ENCODE results near the gene CFAP47.
"Not testable (repeated sequence)": the region's sequence is repeated elsewhere in the genome, so short reads cannot be mapped to it uniquely, and the experiment has no call there.

CFAP47 gene

GRCh38 chrX:36035550-36035949, 116.0 kb downstream of the CFAP47 start:
- Histone ChIP-seq H3K4me3 (no peak overlapping the region), H3K27ac (no peak overlapping the region)
- DNase-seq (ENCODE audit: low spot score): no peak
- no peak for TF ChIP-seq CTCF (IDR thresholded peaks at IDR 0.05)

GRCh38 chrX:36062778-36063177, 143.2 kb downstream of the CFAP47 start:
- TF ChIP-seq CTCF (IDR thresholded peaks at IDR 0.05): no peak
- DNase-seq (ENCODE audit: low spot score): no peak
- no peak overlapping the region for H3K27ac ChIP-seq

GRCh38 chrX:36071061-36071460, 151.5 kb downstream of the CFAP47 start:
- no peak overlapping the region for H3K27ac ChIP-seq
- H3K4me3 ChIP-seq: no peak overlapping the region
- DNase-seq (ENCODE audit: low spot score): no peak
- TF ChIP-seq CTCF (IDR thresholded peaks at IDR 0.05): no peak

More at GRCh38 chrX:36062778-36063177, 143.2 kb downstream of the CFAP47 start:
- H3K4me3 ChIP-seq: no peak overlapping the region

- H3K27ac ChIP-seq; H3K4me3 ChIP-seq; DNase-seq (ENCODE audit: low spot score): not testable (repeated sequence)
Measured at GRCh38 chrX:36075009-36075408, 155.5 kb downstream of the CFAP47 start.

GRCh38 chrX:36083256-36083655, 163.7 kb downstream of the CFAP47 start:
- DNase-seq (ENCODE audit: low spot score): no peak
- TF ChIP-seq CTCF (IDR thresholded peaks at IDR 0.05): no peak
- Histone ChIP-seq H3K4me3 (no peak overlapping the region), H3K27ac (no peak overlapping the region)

- no peak for TF ChIP-seq CTCF (IDR thresholded peaks at IDR 0.05)
- no peak for DNase-seq (ENCODE audit: low spot score)
- no peak overlapping the region for H3K27ac ChIP-seq
- H3K4me3 ChIP-seq: no peak overlapping the region
Measured at GRCh38 chrX:36087366-36087765, 167.8 kb downstream of the CFAP47 start.

GRCh38 chrX:36088939-36089338, 169.4 kb downstream of the CFAP47 start:
- H3K27ac ChIP-seq; DNase-seq (ENCODE audit: low spot score); H3K4me3 ChIP-seq: not testable (repeated sequence)

- DNase-seq (ENCODE audit: low spot score): no peak
- TF ChIP-seq CTCF (IDR thresholded peaks at IDR 0.05): no peak
- Histone ChIP-seq H3K27ac (no peak overlapping the region), H3K4me3 (no peak overlapping the region)
Measured at GRCh38 chrX:36102425-36102824, 182.9 kb downstream of the CFAP47 start.
